Peyer's patch (tissue), 4 donors: ENCODE results near the gene SPINDOC. TPM values are rescaled to one million over a fixed set of nuclear protein-coding genes. Genes with fewer than 3 reads are reported as not detected.

Experiments used
- DNase-seq, 3 donors: peaks; one replicate each; pipeline ENCODE4 v3.0.0-alpha.2; 2017 to 2019
- H3K27ac ChIP-seq, 4 donors: fragments of 200-600 bp; sonication (generic); one replicate each; pipeline ENCODE4 v1.5.1; 2016 to 2019
- H3K27me3 ChIP-seq, 2 donors: fragments of 200-600 bp; sonication (generic); one replicate each; pipeline ENCODE4 v1.5.1; 2019
- H3K36me3 ChIP-seq, 3 donors: fragments of 200-600 bp; sonication (generic); one replicate each; pipeline ENCODE4 v1.5.1; 2016 to 2019
- H3K4me1 ChIP-seq, 4 donors: fragments of 200-600 bp; sonication (generic); one replicate each; pipeline ENCODE4 v1.5.1; 2016 to 2019
- H3K4me3 ChIP-seq, 4 donors: fragments of 200-600 bp; sonication (generic); 1 replicate in 3 of 4; 2 replicates in 1 of 4; pipeline ENCODE4 v1.5.1; 2016 to 2019; ENCODE audit warnings: mild to moderate bottlenecking in 1 of 4
- H3K9me3 ChIP-seq, 4 donors: fragments of 200-600 bp; sonication (generic); one replicate each; pipeline ENCODE4 v1.5.1; 2016 to 2019; ENCODE audit warnings: mild to moderate bottlenecking in 1 of 4
- CTCF ChIP-seq, 6 experiments: fragments of 450-650 bp in 4 of 6; fragments of 200-600 bp in 2 of 6; sonication (generic) in 1 of 6; IDR thresholded peaks; one replicate each; pipeline ENCODE4 v1.5.1; 2017 to 2019; ENCODE audit warnings: antibody characterized with exemption in 6 of 6, mild to moderate bottlenecking in 3 of 6, moderate library complexity in 1 of 6
- POLR2A ChIP-seq, 2 donors: fragments of 450-650 bp; IDR thresholded peaks; one replicate each; pipeline ENCODE4 v1.5.1; 2017; ENCODE audit warnings: antibody characterized with exemption in 2 of 2, mild to moderate bottlenecking in 2 of 2, moderate library complexity in 2 of 2
- total RNA-seq, 4 donors: library from RNA; depleted of rRNA; stranded (reverse); fragments of >200 nt; gene quantifications; one replicate each; pipeline ENCODE4 v1.1.0, GENCODE V29; 2016

Gene SPINDOC
- total RNA-seq, 4 donors from 2014 or later = 3.5 to 15.7 (median 6.4) TPM

- no peak overlapping the region for H3K4me3 ChIP-seq
- H3K27me3 ChIP-seq = no peaks in the 10 kb centered on the region
- H3K9me3 ChIP-seq = no peaks in the 10 kb centered on the region
- no peak for DNase-seq
- peaks cover 0 to 56% (median 7%) of the 10 kb centered on the region in 4 donors for H3K4me1 ChIP-seq
- peak overlapping the region in 1 of 4 donors; percentile 23 for H3K27ac ChIP-seq
- H3K36me3 ChIP-seq = peaks cover 0 to 13% (median 0%) of the 10 kb centered on the region in 3 donors
- TF ChIP-seq POLR2A (IDR thresholded peaks at IDR 0.05) (no peak), CTCF (IDR thresholded peaks at IDR 0.05) (no peak)
Observed at GRCh38 chr11:63844836-63845235, 31.6 kb downstream of the SPINDOC start.

- H3K27me3 ChIP-seq = no peaks in the 10 kb centered on the region
- H3K4me1 ChIP-seq = peaks cover 0 to 56% (median 7%) of the 10 kb centered on the region in 4 donors
- H3K36me3 ChIP-seq = peaks cover 0 to 13% (median 0%) of the 10 kb centered on the region in 3 donors
- no peak for TF ChIP-seq CTCF (IDR thresholded peaks at IDR 0.05)
- TF ChIP-seq POLR2A (IDR thresholded peaks at IDR 0.05) = no peak
- no peak for DNase-seq
- H3K9me3 ChIP-seq = no peaks in the 10 kb centered on the region
- no peak overlapping the region for H3K4me3 ChIP-seq
- H3K27ac ChIP-seq = peak overlapping the region in 1 of 4 donors; percentile 23
Observed at GRCh38 chr11:63845303-63845702, 32.0 kb downstream of the SPINDOC start.

- H3K9me3 ChIP-seq = no peaks in the 10 kb centered on the region
- no peak overlapping the region for H3K27ac ChIP-seq
- TF ChIP-seq POLR2A (IDR thresholded peaks at IDR 0.05) (no peak), CTCF (IDR thresholded peaks at IDR 0.05) (no peak)
- H3K27me3 ChIP-seq = no peaks in the 10 kb centered on the region
- peaks cover 0 to 55% (median 6%) of the 10 kb centered on the region in 4 donors for H3K4me1 ChIP-seq
- no peak overlapping the region for H3K4me3 ChIP-seq
- DNase-seq = no peak
- H3K36me3 ChIP-seq = peaks cover 0 to 13% (median 0%) of the 10 kb centered on the region in 3 donors
Observed at GRCh38 chr11:63845911-63846310, 32.7 kb downstream of the SPINDOC start.

GRCh38 chr11:63846897-63847296 lies 33.6 kb downstream of the SPINDOC start:
- TF ChIP-seq CTCF (IDR thresholded peaks at IDR 0.05) (no peak), POLR2A (IDR thresholded peaks at IDR 0.05) (no peak)
- no peaks in the 10 kb centered on the region for H3K27me3 ChIP-seq
- H3K4me1 ChIP-seq = peaks cover 0 to 55% (median 6%) of the 10 kb centered on the region in 4 donors
- H3K9me3 ChIP-seq = no peaks in the 10 kb centered on the region
- no peak overlapping the region for H3K4me3 ChIP-seq
- DNase-seq = no peak
- peak overlapping the region in 1 of 4 donors; percentile 9 for H3K27ac ChIP-seq
- H3K36me3 ChIP-seq = peaks cover 0 to 9% (median 0%) of the 10 kb centered on the region in 3 donors

- no peak for DNase-seq
- H3K4me3 ChIP-seq = no peak overlapping the region
- H3K4me1 ChIP-seq = peaks cover 0 to 50% (median 6%) of the 10 kb centered on the region in 4 donors
Observed at GRCh38 chr11:63847363-63847762, 34.1 kb downstream of the SPINDOC start.

More at GRCh38 chr11:63847363-63847762, 34.1 kb downstream of the SPINDOC start:
- Histone ChIP-seq H3K9me3 (no peaks in the 10 kb centered on the region), H3K36me3 (peaks cover 0 to 9% (median 0%) of the 10 kb centered on the region in 3 donors), H3K27ac (peak overlapping the region in 1 of 4 donors; percentile 9), H3K27me3 (no peaks in the 10 kb centered on the region)
- TF ChIP-seq CTCF (IDR thresholded peaks at IDR 0.05) (no peak), POLR2A (IDR thresholded peaks at IDR 0.05) (no peak)
